Fibroblast of villous mesenchyme (primary cell): ENCODE data around the gene COL4A2. TPM values are rescaled to one million over a fixed set of nuclear protein-coding genes. Genes with fewer than 3 reads are reported as not detected.
A peak's percentile ranks its signal among the peaks of the same experiment; 100 is the strongest.

ENCODE experiments used
- DNase-seq: peaks from one replicate; pipeline ENCODE4 v3.0.0-alpha.2; 2010; ENCODE audit warnings: low read depth
- H3K4me3 ChIP-seq: 2 replicates; pipeline ENCODE4 v1.5.1; 2011; ENCODE audit warnings: low read depth, mild to moderate bottlenecking, low read length
- CTCF ChIP-seq: IDR thresholded peaks from 2 replicates; pipeline ENCODE4 v1.5.1; 2012; ENCODE audit warnings: low read depth, mild to moderate bottlenecking, low read length; ENCODE audit not compliant: insufficient read depth
- total RNA-seq: library from RNA; depleted of rRNA; stranded (reverse); fragments of >200 nt; gene quantifications from 2 replicates; pipeline ENCODE4 v1.2.3, GENCODE V29; 2012

Gene COL4A2
- total RNA-seq, 1 donor = 756 TPM

GRCh38 chr13:110501188-110501587 lies 194.1 kb downstream of the COL4A2 start:
- no peak for DNase-seq
- no peak for TF ChIP-seq CTCF

DNA sequence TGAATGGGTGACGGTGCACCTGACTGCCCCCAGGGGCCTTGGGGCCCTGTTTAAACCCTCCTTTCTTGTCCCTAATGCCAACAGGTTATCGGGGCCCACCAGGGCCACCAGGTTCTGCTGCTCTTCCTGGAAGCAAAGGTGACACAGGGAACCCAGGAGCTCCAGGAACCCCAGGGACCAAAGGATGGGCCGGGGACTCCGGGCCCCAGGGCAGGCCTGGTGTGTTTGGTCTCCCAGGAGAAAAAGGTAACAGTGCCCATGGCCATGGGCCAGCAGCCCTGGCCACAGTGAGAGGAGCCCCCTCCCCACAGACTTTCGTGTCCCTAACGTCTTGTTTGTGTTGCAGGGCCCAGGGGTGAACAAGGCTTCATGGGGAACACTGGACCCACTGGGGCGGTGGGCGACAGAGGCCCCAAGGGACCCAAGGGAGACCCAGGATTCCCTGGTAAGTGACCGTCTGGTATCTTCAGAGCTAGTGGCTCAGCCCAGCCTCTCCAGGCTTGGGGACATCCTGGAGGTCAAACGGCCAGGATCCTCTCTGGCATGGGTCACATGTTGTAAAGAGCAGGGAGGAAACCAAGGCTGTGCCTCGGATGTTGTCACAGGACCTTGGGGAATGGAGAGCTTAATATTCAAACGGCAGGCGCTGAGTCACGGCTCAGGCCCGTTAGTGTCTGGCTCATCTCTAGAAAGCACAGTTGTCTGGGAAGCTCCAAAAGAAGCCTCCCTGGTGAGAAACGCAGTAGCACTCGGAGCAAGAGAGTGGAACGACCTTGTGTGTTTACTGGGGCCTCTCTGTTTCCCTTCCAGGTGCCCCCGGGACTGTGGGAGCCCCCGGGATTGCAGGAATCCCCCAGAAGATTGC lies 196.2 kb downstream of the COL4A2 start:
- peak; percentile 58 for DNase-seq
- no peak overlapping the region for H3K4me3 ChIP-seq
- TF ChIP-seq CTCF = no peak

More at GRCh38 chr13:110501188-110501587, 194.1 kb downstream of the COL4A2 start:
- no peak overlapping the region for H3K4me3 ChIP-seq

- no peak for TF ChIP-seq CTCF
- no peak for DNase-seq
- H3K4me3 ChIP-seq = no peak overlapping the region
Measured at GRCh38 chr13:110503979-110504499, 197.0 kb downstream of the COL4A2 start.

DNA sequence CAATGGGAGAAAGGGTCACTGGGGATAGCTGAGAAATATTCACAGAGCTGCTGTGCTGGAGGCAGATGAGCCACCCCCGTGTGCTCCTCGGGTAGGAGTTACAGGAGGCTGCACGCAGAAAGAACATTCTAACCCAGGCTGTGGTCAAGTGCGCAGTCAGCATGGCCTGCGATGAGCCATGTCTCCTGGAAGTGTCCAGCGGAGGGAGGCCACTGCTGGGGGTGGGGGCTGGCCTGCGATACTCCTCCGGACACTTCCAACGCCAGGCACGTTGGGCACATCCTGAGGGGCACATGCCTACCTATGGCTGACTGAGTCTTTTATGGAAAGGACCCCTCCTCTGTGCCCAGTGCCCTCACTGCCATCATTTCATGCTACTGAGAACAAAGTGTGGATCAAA lies 198.5 kb downstream of the COL4A2 start:
- TF ChIP-seq CTCF = no peak
- no peak for DNase-seq
- no peak overlapping the region for H3K4me3 ChIP-seq

DNA sequence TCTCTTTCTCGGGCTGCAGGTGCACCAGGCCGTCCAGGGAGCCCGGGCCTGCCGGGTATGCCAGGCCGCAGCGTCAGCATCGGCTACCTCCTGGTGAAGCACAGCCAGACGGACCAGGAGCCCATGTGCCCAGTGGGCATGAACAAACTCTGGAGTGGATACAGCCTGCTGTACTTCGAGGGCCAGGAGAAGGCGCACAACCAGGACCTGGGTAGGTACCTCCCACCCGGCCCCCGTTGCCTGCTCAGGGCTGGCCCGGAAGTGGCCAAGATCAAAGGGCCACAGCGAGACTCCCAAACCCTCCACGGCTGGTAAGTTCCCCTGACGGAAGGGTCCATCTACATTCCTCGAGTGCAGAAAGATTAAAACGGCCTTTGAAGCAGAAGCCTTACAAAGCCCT lies 199.3 kb downstream of the COL4A2 start:
- no peak overlapping the region for H3K4me3 ChIP-seq
- TF ChIP-seq CTCF = no peak
- DNase-seq = no peak

GRCh38 chr13:110506859-110507566 lies 199.9 kb downstream of the COL4A2 start:
- peak; percentile 64 for DNase-seq
- no peak overlapping the region for H3K4me3 ChIP-seq

More at GRCh38 chr13:110506859-110507566, 199.9 kb downstream of the COL4A2 start:
- no peak for TF ChIP-seq CTCF
